HG02852 (cell line): Measurements from ENCODE around the gene LASP1NB.

ENCODE experiments used
- ATAC-seq: cut with Tn5 transposase; IDR thresholded peaks from one replicate; pipeline ENCODE4 v1.9.1; 2021; ENCODE audit warnings: mild to moderate bottlenecking, moderate library complexity; ENCODE audit not compliant: unreplicated experiment

The LASP1NB gene

GRCh38 chr17:38925263-38925995 lies at the start of gene LASP1NB:
TSS of gene LASP1NB (plus strand) at chr17:38925614.
- no peak for ATAC-seq

GRCh38 chr17:38877130-38877851 lies 48.1 kb upstream of the LASP1NB start:
- no peak for ATAC-seq

GRCh38 chr17:38879878-38880665 lies 45.3 kb upstream of the LASP1NB start:
- no peak for ATAC-seq

GRCh38 chr17:38881600-38882191 lies 43.7 kb upstream of the LASP1NB start:
- no peak for ATAC-seq

GRCh38 chr17:38882870-38883269 lies 42.5 kb upstream of the LASP1NB start:
- no peak for ATAC-seq

- no peak for ATAC-seq
Observed at GRCh38 chr17:38883592-38884526, 41.6 kb upstream of the LASP1NB start.

- ATAC-seq: no peak
Observed at GRCh38 chr17:38885044-38885727, 40.2 kb upstream of the LASP1NB start.

- no peak for ATAC-seq
Observed at GRCh38 chr17:38885728-38886642, 39.4 kb upstream of the LASP1NB start.

- ATAC-seq: no peak
Observed at GRCh38 chr17:38886643-38887010, 38.8 kb upstream of the LASP1NB start.

GRCh38 chr17:38888842-38889241 lies 36.6 kb upstream of the LASP1NB start:
- ATAC-seq: no peak

GRCh38 chr17:38889745-38890409 lies 35.5 kb upstream of the LASP1NB start:
- ATAC-seq: no peak

- no peak for ATAC-seq
Observed at GRCh38 chr17:38890410-38890746, 35.0 kb upstream of the LASP1NB start.

GRCh38 chr17:38891441-38891840 lies 34.0 kb upstream of the LASP1NB start:
- no peak for ATAC-seq

GRCh38 chr17:38892083-38892482 lies 33.3 kb upstream of the LASP1NB start:
- no peak for ATAC-seq

- no peak for ATAC-seq
Observed at GRCh38 chr17:38892620-38893019, 32.8 kb upstream of the LASP1NB start.

GRCh38 chr17:38893113-38893512 lies 32.3 kb upstream of the LASP1NB start:
- ATAC-seq: no peak

GRCh38 chr17:38893607-38894006 lies 31.8 kb upstream of the LASP1NB start:
- ATAC-seq: no peak

GRCh38 chr17:38894276-38894675 lies 31.1 kb upstream of the LASP1NB start:
- no peak for ATAC-seq
